ENCODE results near the gene ABCB11. TPM values are rescaled to one million over a fixed set of nuclear protein-coding genes. Genes with fewer than 3 reads are reported as not detected.
"Not testable (repeated sequence)": the region's sequence is repeated elsewhere in the genome, so short reads cannot be mapped to it uniquely, and the experiment has no call there.

The ABCB11 gene
- total RNA-seq, 1 experiment from 2014 or later: 1.3 TPM

- H3K9me3 Mint-ChIP-seq (ENCODE audit: low read depth, unreplicated experiment): peaks cover 5% of the 10 kb centered on the region
- H3K27ac Mint-ChIP-seq (ENCODE audit: unreplicated experiment): peak overlapping the region; percentile 87
- H3K36me3 Mint-ChIP-seq (ENCODE audit: insufficient read depth, unreplicated experiment): peaks cover 30% of the 10 kb centered on the region
- intact Hi-C loops (cut with micrococcal nuclease; ENCODE audit: unreplicated experiment): loop anchor here (1.0 to 2.0 kb wide), 3 partner anchors 52 to 164 kb away; no protein-coding TSS in a partner anchor
- no TSS peak for BruUV-seq (replicated peaks)
- DNase-seq: peak; percentile 46
- TF ChIP-seq, protein P1, sequence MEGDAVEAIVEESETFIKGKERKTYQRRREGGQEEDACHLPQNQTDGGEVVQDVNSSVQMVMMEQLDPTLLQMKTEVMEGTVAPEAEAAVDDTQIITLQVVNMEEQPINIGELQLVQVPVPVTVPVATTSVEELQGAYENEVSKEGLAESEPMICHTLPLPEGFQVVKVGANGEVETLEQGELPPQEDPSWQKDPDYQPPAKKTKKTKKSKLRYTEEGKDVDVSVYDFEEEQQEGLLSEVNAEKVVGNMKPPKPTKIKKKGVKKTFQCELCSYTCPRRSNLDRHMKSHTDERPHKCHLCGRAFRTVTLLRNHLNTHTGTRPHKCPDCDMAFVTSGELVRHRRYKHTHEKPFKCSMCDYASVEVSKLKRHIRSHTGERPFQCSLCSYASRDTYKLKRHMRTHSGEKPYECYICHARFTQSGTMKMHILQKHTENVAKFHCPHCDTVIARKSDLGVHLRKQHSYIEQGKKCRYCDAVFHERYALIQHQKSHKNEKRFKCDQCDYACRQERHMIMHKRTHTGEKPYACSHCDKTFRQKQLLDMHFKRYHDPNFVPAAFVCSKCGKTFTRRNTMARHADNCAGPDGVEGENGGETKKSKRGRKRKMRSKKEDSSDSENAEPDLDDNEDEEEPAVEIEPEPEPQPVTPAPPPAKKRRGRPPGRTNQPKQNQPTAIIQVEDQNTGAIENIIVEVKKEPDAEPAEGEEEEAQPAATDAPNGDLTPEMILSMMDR (IDR thresholded peaks at IDR 0.05; ENCODE audit: unreplicated experiment): no peak
- H3K4me3 Mint-ChIP-seq (ENCODE audit: low read depth, unreplicated experiment): peak overlapping the region; percentile 35
- no peaks in the 10 kb centered on the region for H3K27me3 Mint-ChIP-seq (ENCODE audit: unreplicated experiment)
- CTCF ChIA-PET: interaction anchor here (0.6 to 3.6 kb wide), 6 partner anchors 13 to 53 kb away, joined by 3 to 44 read pairs (median 6); no protein-coding TSS in a partner anchor
- peaks cover 82% of the 10 kb centered on the region for H3K4me1 Mint-ChIP-seq (ENCODE audit: low read depth, unreplicated experiment)
Observed at GRCh38 chr2:169012812-169013627, 18.1 kb downstream of the ABCB11 start.

- peak overlapping the region; percentile 6 for H3K4me3 Mint-ChIP-seq (ENCODE audit: low read depth, unreplicated experiment)
- H3K36me3 Mint-ChIP-seq (ENCODE audit: insufficient read depth, unreplicated experiment): peaks cover 30% of the 10 kb centered on the region
- CTCF ChIA-PET: interaction anchor here (1.0 to 2.8 kb wide), 8 partner anchors 12 to 197 kb away, joined by 3 to 13 read pairs (median 7); no protein-coding TSS in a partner anchor
- intact Hi-C loops (cut with micrococcal nuclease; ENCODE audit: unreplicated experiment): loop anchor here (1.0 to 2.0 kb wide), 3 partner anchors 51 to 163 kb away; no protein-coding TSS in a partner anchor
- not testable (repeated sequence) for H3K9me3 Mint-ChIP-seq (ENCODE audit: low read depth, unreplicated experiment); H3K27me3 Mint-ChIP-seq (ENCODE audit: unreplicated experiment); BruUV-seq (replicated peaks)
- peak overlapping the region; percentile 87 for H3K27ac Mint-ChIP-seq (ENCODE audit: unreplicated experiment)
- DNase-seq: peak; percentile 90
- peaks cover 84% of the 10 kb centered on the region for H3K4me1 Mint-ChIP-seq (ENCODE audit: low read depth, unreplicated experiment)
Observed at GRCh38 chr2:169012191-169012792, 18.8 kb downstream of the ABCB11 start.

GRCh38 chr2:169011698-169012097 is 19.4 kb downstream of the ABCB11 start:
- TF ChIP-seq, protein P1 (IDR thresholded peaks at IDR 0.05; ENCODE audit: unreplicated experiment): no peak
- CTCF ChIA-PET: interaction anchor here (1.0 to 2.8 kb wide), 8 partner anchors 11 to 196 kb away, joined by 3 to 13 read pairs (median 7); no protein-coding TSS in a partner anchor
- Mint-ChIP-seq H3K4me3 (ENCODE audit: low read depth, unreplicated experiment) (peak overlapping the region; percentile 6), H3K27me3 (ENCODE audit: unreplicated experiment) (no peaks in the 10 kb centered on the region), H3K36me3 (ENCODE audit: insufficient read depth, unreplicated experiment) (peaks cover 30% of the 10 kb centered on the region), H3K4me1 (ENCODE audit: low read depth, unreplicated experiment) (peaks cover 78% of the 10 kb centered on the region), H3K9me3 (ENCODE audit: low read depth, unreplicated experiment) (peaks cover 5% of the 10 kb centered on the region), H3K27ac (ENCODE audit: unreplicated experiment) (peak overlapping the region; percentile 87)
- DNase-seq: peak; percentile 12
- BruUV-seq (replicated peaks): no TSS peak
- intact Hi-C loops (cut with micrococcal nuclease; ENCODE audit: unreplicated experiment): loop anchor here (1.0 to 2.0 kb wide), 4 partner anchors 19 to 162 kb away; no protein-coding TSS in a partner anchor

- peak; percentile 12 for DNase-seq
- Mint-ChIP-seq H3K4me1 (ENCODE audit: low read depth, unreplicated experiment) (peaks cover 69% of the 10 kb centered on the region), H3K27me3 (ENCODE audit: unreplicated experiment) (no peaks in the 10 kb centered on the region), H3K4me3 (ENCODE audit: low read depth, unreplicated experiment) (no peak overlapping the region), H3K27ac (ENCODE audit: unreplicated experiment) (peak overlapping the region; percentile 87), H3K36me3 (ENCODE audit: insufficient read depth, unreplicated experiment) (peaks cover 26% of the 10 kb centered on the region), H3K9me3 (ENCODE audit: low read depth, unreplicated experiment) (peaks cover 2% of the 10 kb centered on the region)
- TF ChIP-seq, protein P1 (IDR thresholded peaks at IDR 0.05; ENCODE audit: unreplicated experiment): no peak
- BruUV-seq (replicated peaks): no TSS peak
- CTCF ChIA-PET: interaction anchor here (0.8 to 2.8 kb wide), 8 partner anchors 11 to 162 kb away, joined by 3 to 12 read pairs (median 4); no protein-coding TSS in a partner anchor
- intact Hi-C loops (cut with micrococcal nuclease; ENCODE audit: unreplicated experiment): loop anchor here (2.0 kb wide), 1 partner anchor 18 kb away; no protein-coding TSS in a partner anchor
Observed at GRCh38 chr2:169010633-169011460, 20.3 kb downstream of the ABCB11 start.
